ENCODE results near the gene ARMC5. TPM values are rescaled to one million over a fixed set of nuclear protein-coding genes. Genes with fewer than 3 reads are reported as not detected.
"Not testable (repeated sequence)": the region's sequence is repeated elsewhere in the genome, so short reads cannot be mapped to it uniquely, and the experiment has no call there.

The ARMC5 gene
- total and polyA plus RNA-seq, 10 of the 15 experiments (the other 5 are each of a cell fraction or from before 2014, with no cell fraction given): 0.06 to 13.2 (median 5.6) TPM

- intact Hi-C loops (cut with micrococcal nuclease; ENCODE audit: unreplicated experiment) (no loop called here), in situ Hi-C loops (cut with MboI) (no loop called here)
- no peaks in the 10 kb centered on the region for H3K9me3 ChIP-seq (replicated peaks; ENCODE audit: control insufficient read depth, insufficient read depth, low read length)
- POLR2A ChIA-PET: no interaction called here
- H3K27me3 ChIP-seq (replicated peaks in 1 of 2; ENCODE audit: control insufficient read depth in 2 of 2, insufficient read depth in 2 of 2, low read length in 1 of 2): peaks cover 0 to 6% of the 10 kb centered on the region in 2 experiments; a peak in 3 of 4 replicates
- no TSS peak for BruUV-seq (replicated peaks)
- ATAC-seq (no peak), FAIRE-seq (no peak), DNase-seq (ENCODE audit: low read depth, low spot score) (no peak)
- CTCF ChIA-PET: no interaction called here
- 18% methylated on average over 4 of the region's 4 CpGs for WGBS (ENCODE audit: insufficient coverage, insufficient replicate concordance, low lambda C conversion rate, missing lambda C conversion rate)
- no peak within 1 kb of the TSS for H3K4me3 ChIP-seq
- H4K20me1 ChIP-seq (ENCODE audit: control insufficient read depth, insufficient read depth): no peaks in the 10 kb centered on the region
- H3K4me1 ChIP-seq (ENCODE audit: control insufficient read depth, insufficient read depth, low read length): 0 out of 2 replicates have a peak, but pooled peaks cover 2% of the 10 kb centered on the region
- H3K36me3 ChIP-seq (ENCODE audit: control insufficient read depth in 2 of 2, insufficient read depth in 2 of 2, low read length in 1 of 2): no peaks in the 10 kb centered on the region; a peak in 1 of 4 replicates
- no peak within 1 kb of the TSS for H3K9ac ChIP-seq (ENCODE audit: control insufficient read depth, insufficient read depth, low read length)
- no peaks in the 10 kb centered on the region for H3K79me2 ChIP-seq (ENCODE audit: control insufficient read depth, insufficient read depth, low read length)
- no peak for TF ChIP-seq ZNF622 (IDR thresholded peaks at IDR 0.05)
- TF ChIP-seq PRDM15 (CRISPR knock-in tag; IDR thresholded peaks at IDR 0.05): no peak
- no peak for TF ChIP-seq ZNF687 (IDR thresholded peaks at IDR 0.05)
- RAD21 ChIA-PET (ENCODE audit: unreplicated experiment): no interaction called here
- H3K27ac ChIP-seq (ENCODE audit: control insufficient read depth, insufficient read depth): no peak within 1 kb of the TSS
- SMC1A ChIA-PET (ENCODE audit: uncharacterized antibody, unreplicated experiment): interaction anchor here (0.6 kb wide), 1 partner anchor 383 kb away, joined by 3 read pairs; no protein-coding TSS in a partner anchor
- no peak within 1 kb of the TSS for H2AFZ ChIP-seq (ENCODE audit: control insufficient read depth, low read depth, low read length)
- no peak within 1 kb of the TSS for H3K4me2 ChIP-seq (ENCODE audit: control insufficient read depth, insufficient read depth)
Observed at GRCh38 chr16:31483081-31483480, 23.8 kb downstream of the ARMC5 start, which contains the start of gene SLC5A2. Gene SLC5A2, plus strand, starts transcription at chr16:31483123. Its CDS starts 14 bp downstream, at chr16:31483137.

- intact Hi-C loops (cut with micrococcal nuclease; ENCODE audit: unreplicated experiment); RAD21 ChIA-PET (ENCODE audit: unreplicated experiment); FAIRE-seq; H3K9me3 ChIP-seq (replicated peaks; ENCODE audit: control insufficient read depth, insufficient read depth, low read length); DNase-seq (ENCODE audit: low read depth, low spot score); H3K4me2 ChIP-seq (ENCODE audit: control insufficient read depth, insufficient read depth); H3K79me2 ChIP-seq (ENCODE audit: control insufficient read depth, insufficient read depth, low read length); H3K36me3 ChIP-seq (ENCODE audit: control insufficient read depth in 2 of 2, insufficient read depth in 2 of 2, low read length in 1 of 2); BruUV-seq (replicated peaks); H4K20me1 ChIP-seq (ENCODE audit: control insufficient read depth, insufficient read depth); in situ Hi-C loops (cut with MboI); H3K27ac ChIP-seq (ENCODE audit: control insufficient read depth, insufficient read depth); H3K27me3 ChIP-seq (replicated peaks in 1 of 2; ENCODE audit: control insufficient read depth in 2 of 2, insufficient read depth in 2 of 2, low read length in 1 of 2); H2AFZ ChIP-seq (ENCODE audit: control insufficient read depth, low read depth, low read length); H3K4me1 ChIP-seq (ENCODE audit: control insufficient read depth, insufficient read depth, low read length); CTCF ChIA-PET; ATAC-seq; POLR2A ChIA-PET; H3K9ac ChIP-seq (ENCODE audit: control insufficient read depth, insufficient read depth, low read length); H3K4me3 ChIP-seq: not testable (repeated sequence)
- 55% methylated on average over 4 of the region's 4 CpGs for WGBS (ENCODE audit: insufficient coverage, insufficient replicate concordance, low lambda C conversion rate, missing lambda C conversion rate)
- SMC1A ChIA-PET (ENCODE audit: uncharacterized antibody, unreplicated experiment): interaction anchor here (0.7 kb wide), 1 partner anchor 298 kb away, joined by 4 read pairs; no protein-coding TSS in a partner anchor
Observed at GRCh38 chr16:31484048-31484447, 24.7 kb downstream of the ARMC5 start.

All from GM12878 (cell line).